OCI-LY1 (cell line): Measurements from ENCODE around the gene RCAN1.

Experiments
- H2AFZ ChIP-seq: fragments of 200-600 bp; sonication (generic), shearing (Covaris generic); 2 replicates; pipeline ENCODE4 v1.6.0; 2014; ENCODE audit warnings: antibody characterized with exemption, mild to moderate bottlenecking, low read length
- H3F3A ChIP-seq: fragments of 200-600 bp; sonication (generic), shearing (Covaris generic); 2 replicates; pipeline ENCODE4 v1.6.0; 2014; ENCODE audit warnings: mild to moderate bottlenecking, antibody characterized with exemption, low read length, moderate library complexity; ENCODE audit not compliant: insufficient read depth
- H3K27ac ChIP-seq: fragments of 200-600 bp; sonication (generic); 2 replicates; pipeline ENCODE4 v1.5.1; 2014; ENCODE audit warnings: low read length, mixed run types, mild to moderate bottlenecking, low read depth; ENCODE audit not compliant: poor library complexity, severe bottlenecking
- H3K27me3 ChIP-seq: fragments of 200-600 bp; sonication (generic); 2 replicates; pipeline ENCODE4 v1.6.0; 2014; ENCODE audit warnings: antibody characterized with exemption, mild to moderate bottlenecking, low read length, moderate library complexity; ENCODE audit not compliant: insufficient read depth
- H3K36me3 ChIP-seq: fragments of 200-600 bp; sonication (generic); 2 replicates; pipeline ENCODE4 v1.6.1; 2014; ENCODE audit warnings: mild to moderate bottlenecking, antibody characterized with exemption, low read length, moderate library complexity, mixed read lengths; ENCODE audit not compliant: insufficient read depth
- H3K4me1 ChIP-seq: fragments of 200-600 bp; sonication (generic); 2 replicates; pipeline ENCODE4 v1.5.1; 2014; ENCODE audit warnings: mild to moderate bottlenecking, low read length, moderate library complexity; ENCODE audit not compliant: insufficient read depth, severe bottlenecking
- H3K4me2 ChIP-seq: fragments of 200-600 bp; sonication (generic), shearing (Covaris generic); 2 replicates; pipeline ENCODE4 v1.6.1; 2014; ENCODE audit warnings: low read length
- H3K4me3 ChIP-seq: fragments of 200-600 bp; sonication (generic); 2 replicates; pipeline ENCODE4 v1.5.1; 2014; ENCODE audit warnings: low read length, low read depth, mild to moderate bottlenecking, mixed read lengths; ENCODE audit not compliant: poor library complexity, severe bottlenecking
- H3K79me2 ChIP-seq: fragments of 200-600 bp; shearing (Covaris generic); 2 replicates; pipeline ENCODE4 v1.6.1; 2016; ENCODE audit warnings: mixed run types, low read length, mixed read lengths; ENCODE audit not compliant: insufficient read depth
- H3K9ac ChIP-seq: fragments of 200-600 bp; sonication (generic), shearing (Covaris generic); 2 replicates; pipeline ENCODE4 v1.6.1; 2014; ENCODE audit warnings: mild to moderate bottlenecking, low read length, mixed read lengths
- H3K9me2 ChIP-seq: fragments of 200-600 bp; sonication (generic), shearing (Covaris generic); 2 replicates; pipeline ENCODE4 v1.6.1; 2014; ENCODE audit warnings: low read depth, mild to moderate bottlenecking, low read length, mixed read lengths
- H3K9me3 ChIP-seq: fragments of 200-600 bp; shearing (Covaris generic); 2 replicates; pipeline ENCODE4 v1.6.1; 2014; ENCODE audit warnings: low read length, mixed read lengths
- H4K20me1 ChIP-seq: fragments of 200-600 bp; sonication (generic), shearing (Covaris generic); 2 replicates; pipeline ENCODE4 v1.6.0; 2016; ENCODE audit warnings: mild to moderate bottlenecking, low read length; ENCODE audit not compliant: insufficient read depth
- EZH2 ChIP-seq: fragments of 200-600 bp; sonication (generic), shearing (Covaris generic); IDR thresholded peaks from 2 replicates; pipeline ENCODE4 v1.8.0; 2017; ENCODE audit warnings: borderline replicate concordance, mixed run types, mild to moderate bottlenecking, antibody characterized with exemption, low read length, moderate library complexity, mixed read lengths
- TF ChIP-seq, protein P1 (sequence below): fragments of 200-600 bp; sonication (generic), shearing (Covaris generic); IDR thresholded peaks from 2 replicates; pipeline ENCODE4 v1.5.1; 2017; ENCODE audit warnings: mild to moderate bottlenecking, antibody characterized with exemption, low read length, moderate library complexity, mixed read lengths

RCAN1 gene

DNA sequence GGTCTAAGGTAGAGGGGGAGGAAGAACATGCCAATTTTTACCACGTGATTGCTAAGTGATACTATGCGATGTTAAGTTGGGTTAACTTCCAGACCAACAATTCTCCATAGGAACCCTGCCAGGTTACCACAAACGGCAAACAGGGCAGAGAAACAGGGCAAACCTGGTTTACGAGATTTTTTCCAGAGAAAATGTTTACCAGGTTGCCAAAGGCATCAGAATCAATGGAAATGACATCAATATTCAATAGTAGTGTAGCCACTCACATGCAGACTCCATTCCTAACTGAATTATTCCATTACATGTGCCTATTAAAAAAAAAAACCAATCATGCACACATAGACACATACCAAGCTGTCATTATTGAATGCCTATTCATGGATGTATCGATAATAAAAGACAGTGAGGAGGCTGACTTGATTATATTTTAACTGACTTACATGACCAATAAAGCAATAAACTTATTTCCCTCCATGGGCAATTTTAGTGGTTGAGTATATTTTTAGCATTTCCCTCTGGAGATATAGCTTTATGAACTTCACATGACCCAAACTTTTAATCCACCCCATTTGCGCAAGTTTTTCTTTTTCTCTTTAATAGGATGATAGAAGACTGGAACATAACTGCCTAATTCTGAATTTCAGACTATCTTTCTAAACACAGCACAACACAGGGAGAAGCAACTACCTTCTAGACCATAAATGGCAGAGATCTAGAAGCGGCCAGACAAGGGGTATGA, 62.4 kb downstream of the RCAN1 start:
- no peaks in the 10 kb centered on the region for H4K20me1 ChIP-seq
- H3K27me3 ChIP-seq: no peaks in the 10 kb centered on the region
- TF ChIP-seq EZH2: no peak
- TF ChIP-seq, protein P1, sequence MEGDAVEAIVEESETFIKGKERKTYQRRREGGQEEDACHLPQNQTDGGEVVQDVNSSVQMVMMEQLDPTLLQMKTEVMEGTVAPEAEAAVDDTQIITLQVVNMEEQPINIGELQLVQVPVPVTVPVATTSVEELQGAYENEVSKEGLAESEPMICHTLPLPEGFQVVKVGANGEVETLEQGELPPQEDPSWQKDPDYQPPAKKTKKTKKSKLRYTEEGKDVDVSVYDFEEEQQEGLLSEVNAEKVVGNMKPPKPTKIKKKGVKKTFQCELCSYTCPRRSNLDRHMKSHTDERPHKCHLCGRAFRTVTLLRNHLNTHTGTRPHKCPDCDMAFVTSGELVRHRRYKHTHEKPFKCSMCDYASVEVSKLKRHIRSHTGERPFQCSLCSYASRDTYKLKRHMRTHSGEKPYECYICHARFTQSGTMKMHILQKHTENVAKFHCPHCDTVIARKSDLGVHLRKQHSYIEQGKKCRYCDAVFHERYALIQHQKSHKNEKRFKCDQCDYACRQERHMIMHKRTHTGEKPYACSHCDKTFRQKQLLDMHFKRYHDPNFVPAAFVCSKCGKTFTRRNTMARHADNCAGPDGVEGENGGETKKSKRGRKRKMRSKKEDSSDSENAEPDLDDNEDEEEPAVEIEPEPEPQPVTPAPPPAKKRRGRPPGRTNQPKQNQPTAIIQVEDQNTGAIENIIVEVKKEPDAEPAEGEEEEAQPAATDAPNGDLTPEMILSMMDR: no peak
- H3K27ac ChIP-seq: no peak overlapping the region
- H3K9ac ChIP-seq: no peak overlapping the region
- no peaks in the 10 kb centered on the region for H3K4me1 ChIP-seq
- H3K4me3 ChIP-seq: no peak overlapping the region
- no peak overlapping the region for H2AFZ ChIP-seq
- no peaks in the 10 kb centered on the region for H3F3A ChIP-seq
- H3K4me2 ChIP-seq: no peak overlapping the region
- no peaks in the 10 kb centered on the region; the same call in 1 of the 2 replicates for H3K36me3 ChIP-seq
- H3K9me2 ChIP-seq: no peaks in the 10 kb centered on the region
- no peaks in the 10 kb centered on the region for H3K79me2 ChIP-seq
- no peaks in the 10 kb centered on the region; the same call in 1 of the 2 replicates for H3K9me3 ChIP-seq

DNA sequence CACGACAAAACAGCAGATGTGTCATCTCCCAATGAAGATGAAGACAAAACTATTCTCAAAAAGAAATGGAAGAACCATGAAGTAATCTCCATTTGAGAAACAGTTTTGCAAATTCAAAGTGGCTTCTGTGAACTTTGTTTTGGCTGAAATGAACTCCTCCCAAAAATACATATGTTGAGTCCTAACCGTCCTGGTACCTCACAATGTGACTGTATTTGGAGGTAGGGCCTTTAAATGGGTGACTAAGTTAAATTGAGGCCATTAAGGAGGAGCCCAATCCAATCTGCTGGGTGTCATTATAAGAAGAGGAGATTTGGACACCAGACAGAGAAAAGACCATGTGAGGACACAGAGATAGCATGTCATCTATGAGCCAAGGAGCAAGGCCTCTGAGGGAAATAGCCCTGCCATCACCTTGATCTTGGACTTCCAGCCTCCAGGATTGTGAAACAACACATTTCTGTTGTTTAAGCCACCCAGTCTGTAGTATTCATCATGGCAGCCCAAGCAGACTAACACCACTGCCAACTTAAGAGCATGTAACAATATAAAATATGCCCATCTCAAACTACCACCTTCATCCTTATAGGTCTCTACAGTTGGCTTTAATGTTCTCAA, 64.6 kb downstream of the RCAN1 start:
- Histone ChIP-seq H3K4me2 (no peak overlapping the region), H3K4me1 (peaks cover 4% of the 10 kb centered on the region)

DNA sequence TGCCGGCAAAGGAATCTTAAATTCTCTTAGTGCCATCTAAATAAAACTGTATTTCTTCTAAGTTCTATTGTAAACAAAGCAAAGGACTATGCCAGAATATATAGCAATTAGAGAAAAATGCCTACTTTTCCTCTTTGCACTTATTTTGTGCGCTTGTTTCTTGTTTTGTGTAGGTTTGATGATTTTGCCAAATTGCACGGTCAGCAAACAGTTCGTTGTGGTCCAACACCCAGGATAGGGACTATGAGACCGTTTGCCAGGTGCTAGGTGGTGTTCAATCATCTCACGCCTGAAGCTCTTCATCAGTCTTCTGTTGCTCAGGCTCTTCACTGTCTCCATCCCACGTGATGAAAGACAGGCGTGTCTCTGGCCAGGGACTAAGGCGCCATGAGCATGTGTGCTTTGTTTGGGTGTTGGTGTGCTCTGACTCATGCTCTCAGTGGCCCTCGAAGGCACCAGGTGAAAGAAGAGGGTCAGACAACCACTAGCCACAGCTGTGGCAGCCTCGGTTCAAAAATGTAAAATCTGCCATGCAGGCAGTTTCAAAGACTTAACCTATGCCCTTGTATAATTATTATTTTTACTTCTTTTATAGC, 66.0 kb downstream of the RCAN1 start:
- Histone ChIP-seq H3K9me3 (no peaks in the 10 kb centered on the region), H3K4me3 (no peak overlapping the region), H4K20me1 (no peaks in the 10 kb centered on the region), H3F3A (no peaks in the 10 kb centered on the region), H3K79me2 (no peaks in the 10 kb centered on the region), H3K4me2 (no peak overlapping the region), H3K27ac (no peak overlapping the region), H2AFZ (no peak overlapping the region), H3K27me3 (no peaks in the 10 kb centered on the region), H3K4me1 (peaks cover 9% of the 10 kb centered on the region), H3K9ac (no peak overlapping the region), H3K36me3 (no peaks in the 10 kb centered on the region), H3K9me2 (no peaks in the 10 kb centered on the region)
- no peak for TF ChIP-seq EZH2
- TF ChIP-seq, protein P1: no peak

More for the DNA sequence above, 64.6 kb downstream of the RCAN1 start:
- Histone ChIP-seq H3K9me3 (no peaks in the 10 kb centered on the region; the same call in 1 of the 2 replicates), H4K20me1 (no peaks in the 10 kb centered on the region), H3K9me2 (no peaks in the 10 kb centered on the region), H2AFZ (no peak overlapping the region), H3K27ac (no peak overlapping the region), H3F3A (no peaks in the 10 kb centered on the region), H3K4me3 (no peak overlapping the region), H3K79me2 (no peaks in the 10 kb centered on the region), H3K36me3 (no peaks in the 10 kb centered on the region; the same call in 1 of the 2 replicates), H3K27me3 (no peaks in the 10 kb centered on the region), H3K9ac (no peak overlapping the region)
- no peak for TF ChIP-seq EZH2
- TF ChIP-seq, protein P1: no peak
